ENCODE measurements around the gene PHF24. TPM values are rescaled to one million over a fixed set of nuclear protein-coding genes. Genes with fewer than 3 reads are reported as not detected.
A peak's percentile ranks its signal among the peaks of the same experiment; 100 is the strongest.

PHF24 gene
- total and polyA plus RNA-seq, 10 of the 15 experiments (the other 5 are each of a cell fraction or from before 2014, with no cell fraction given), result 0.02 to 0.04 TPM; not detected in 8

DNA sequence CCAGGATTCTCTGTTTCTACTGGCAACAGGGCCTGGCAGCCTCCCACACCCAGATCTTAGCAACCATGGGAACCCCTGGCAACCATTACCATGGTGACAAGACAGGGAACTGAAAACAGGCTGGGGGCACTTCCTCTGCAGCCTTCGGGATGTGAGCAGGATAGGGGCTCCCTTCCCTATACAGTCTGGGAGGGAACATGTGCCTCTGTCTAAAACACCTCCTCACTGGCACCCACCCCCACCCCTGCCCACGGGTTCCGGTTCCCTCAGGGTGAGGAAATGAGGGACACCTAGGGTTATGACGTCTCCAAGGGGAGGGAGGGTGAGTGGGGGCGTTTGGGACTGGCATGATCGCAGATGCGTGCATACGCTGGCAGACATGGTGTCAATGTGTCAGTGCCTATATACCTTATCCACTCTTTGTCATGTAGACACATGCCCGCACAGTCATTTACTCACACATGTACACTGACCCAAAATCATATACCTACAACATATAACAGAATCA lies 28.5 kb downstream of the PHF24 start:
- no peak overlapping the region for H2AFZ ChIP-seq (ENCODE audit: control insufficient read depth, low read depth, low read length)
- ATAC-seq (peak; percentile 3), FAIRE-seq (no peak), DNase-seq (ENCODE audit: low read depth, low spot score) (no peak)
- H3K4me1 ChIP-seq (ENCODE audit: control insufficient read depth, insufficient read depth, low read length), result peaks cover 46% of the 10 kb centered on the region
- WGBS (ENCODE audit: insufficient coverage, insufficient replicate concordance, low lambda C conversion rate, missing lambda C conversion rate), result 6% methylated on average over 7 of the region's 9 CpGs
- H3K4me2 ChIP-seq (ENCODE audit: control insufficient read depth, insufficient read depth), result peak overlapping the region; percentile 47
- RAD21 ChIA-PET (ENCODE audit: unreplicated experiment), result interaction anchor here (0.6 to 3.1 kb wide), 2 partner anchors 16 to 87 kb away, joined by 5 to 43 read pairs; no protein-coding TSS in a partner anchor
- no TSS peak for BruUV-seq (replicated peaks)
- intact Hi-C loops (cut with micrococcal nuclease; ENCODE audit: unreplicated experiment) (loop anchor here (5.0 kb wide), 3 partner anchors 66 to 111 kb away; partner anchors contain the start of genes PIGO and VCP), in situ Hi-C loops (cut with MboI) (no loop called here)
- H3K79me2 ChIP-seq (ENCODE audit: control insufficient read depth, insufficient read depth, low read length), result no peaks in the 10 kb centered on the region
- no peaks in the 10 kb centered on the region for H3K27me3 ChIP-seq (replicated peaks in 1 of 2; ENCODE audit: control insufficient read depth in 2 of 2, insufficient read depth in 2 of 2, low read length in 1 of 2)
- CTCF ChIA-PET, result no interaction called here
- POLR2A ChIA-PET, result no interaction called here
- H4K20me1 ChIP-seq (ENCODE audit: control insufficient read depth, insufficient read depth), result no peaks in the 10 kb centered on the region
- H3K9me3 ChIP-seq (replicated peaks; ENCODE audit: control insufficient read depth, insufficient read depth, low read length), result no peaks in the 10 kb centered on the region
- H3K36me3 ChIP-seq (ENCODE audit: control insufficient read depth in 2 of 2, insufficient read depth in 2 of 2, low read length in 1 of 2), result no peaks in the 10 kb centered on the region
- no peak overlapping the region for H3K9ac ChIP-seq (ENCODE audit: control insufficient read depth, insufficient read depth, low read length)
- no peak overlapping the region for H3K4me3 ChIP-seq
- no peak overlapping the region for H3K27ac ChIP-seq (ENCODE audit: control insufficient read depth, insufficient read depth)
- SMC1A ChIA-PET (ENCODE audit: uncharacterized antibody, unreplicated experiment), result interaction anchor here (1.3 to 2.7 kb wide), 2 partner anchors 25 to 86 kb away, joined by 5 to 16 read pairs; no protein-coding TSS in a partner anchor
- no peak for TF ChIP-seq SIX5 (IDR thresholded peaks at IDR 0.05; ENCODE audit: low read depth, low read length, severe bottlenecking)
- no peak for TF ChIP-seq NR2C2 (IDR thresholded peaks at IDR 0.05; ENCODE audit: borderline replicate concordance, control insufficient read depth, insufficient read length, low read depth)
- TF ChIP-seq BMI1 (IDR thresholded peaks at IDR 0.05; ENCODE audit: borderline replicate concordance), result peak; percentile 90
- no peak for TF ChIP-seq CHD2 (IDR thresholded peaks at IDR 0.05; ENCODE audit: borderline replicate concordance, low read depth, low read length)
- TF ChIP-seq NFIC (IDR thresholded peaks at IDR 0.05; ENCODE audit: low read depth, low read length), result no peak
- TF ChIP-seq DPF2 (IDR thresholded peaks at IDR 0.05), result peak; percentile 52
- 0 out of 2 replicates have a peak, but pooled peaks have one; percentile 40 for TF ChIP-seq IRF4 (IDR thresholded peaks at IDR 0.05; ENCODE audit: low read depth, low read length)
- TF ChIP-seq ZNF207 (IDR thresholded peaks at IDR 0.05; ENCODE audit: borderline replicate concordance), result no peak
- TF ChIP-seq BHLHE40 (IDR thresholded peaks at IDR 0.05; ENCODE audit: borderline replicate concordance in 1 of 2, low read depth in 2 of 2, low read length in 1 of 2), result 0 out of 4 replicates have a peak, but pooled peaks of 1 of the 2 experiments have one; percentile 7
- no peak for TF ChIP-seq CBFB (IDR thresholded peaks at IDR 0.05; ENCODE audit: low read depth)
- peak; percentile 56 to 57; a peak in 3 of 4 replicates for TF ChIP-seq IKZF2 (IDR thresholded peaks at IDR 0.05)
- TF ChIP-seq, protein P1, sequence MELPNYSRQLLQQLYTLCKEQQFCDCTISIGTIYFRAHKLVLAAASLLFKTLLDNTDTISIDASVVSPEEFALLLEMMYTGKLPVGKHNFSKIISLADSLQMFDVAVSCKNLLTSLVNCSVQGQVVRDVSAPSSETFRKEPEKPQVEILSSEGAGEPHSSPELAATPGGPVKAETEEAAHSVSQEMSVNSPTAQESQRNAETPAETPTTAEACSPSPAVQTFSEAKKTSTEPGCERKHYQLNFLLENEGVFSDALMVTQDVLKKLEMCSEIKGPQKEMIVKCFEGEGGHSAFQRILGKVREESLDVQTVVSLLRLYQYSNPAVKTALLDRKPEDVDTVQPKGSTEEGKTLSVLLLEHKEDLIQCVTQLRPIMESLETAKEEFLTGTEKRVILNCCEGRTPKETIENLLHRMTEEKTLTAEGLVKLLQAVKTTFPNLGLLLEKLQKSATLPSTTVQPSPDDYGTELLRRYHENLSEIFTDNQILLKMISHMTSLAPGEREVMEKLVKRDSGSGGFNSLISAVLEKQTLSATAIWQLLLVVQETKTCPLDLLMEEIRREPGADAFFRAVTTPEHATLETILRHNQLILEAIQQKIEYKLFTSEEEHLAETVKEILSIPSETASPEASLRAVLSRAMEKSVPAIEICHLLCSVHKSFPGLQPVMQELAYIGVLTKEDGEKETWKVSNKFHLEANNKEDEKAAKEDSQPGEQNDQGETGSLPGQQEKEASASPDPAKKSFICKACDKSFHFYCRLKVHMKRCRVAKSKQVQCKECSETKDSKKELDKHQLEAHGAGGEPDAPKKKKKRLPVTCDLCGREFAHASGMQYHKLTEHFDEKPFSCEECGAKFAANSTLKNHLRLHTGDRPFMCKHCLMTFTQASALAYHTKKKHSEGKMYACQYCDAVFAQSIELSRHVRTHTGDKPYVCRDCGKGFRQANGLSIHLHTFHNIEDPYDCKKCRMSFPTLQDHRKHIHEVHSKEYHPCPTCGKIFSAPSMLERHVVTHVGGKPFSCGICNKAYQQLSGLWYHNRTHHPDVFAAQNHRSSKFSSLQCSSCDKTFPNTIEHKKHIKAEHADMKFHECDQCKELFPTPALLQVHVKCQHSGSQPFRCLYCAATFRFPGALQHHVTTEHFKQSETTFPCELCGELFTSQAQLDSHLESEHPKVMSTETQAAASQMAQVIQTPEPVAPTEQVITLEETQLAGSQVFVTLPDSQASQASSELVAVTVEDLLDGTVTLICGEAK (IDR thresholded peaks at IDR 0.05; ENCODE audit: borderline replicate concordance), result peak; percentile 44; the same call in 1 of the 2 replicates
- peak; percentile 86 for TF ChIP-seq MXI1 (IDR thresholded peaks at IDR 0.05; ENCODE audit: low read depth, low read length)
- TF ChIP-seq, protein P2, sequence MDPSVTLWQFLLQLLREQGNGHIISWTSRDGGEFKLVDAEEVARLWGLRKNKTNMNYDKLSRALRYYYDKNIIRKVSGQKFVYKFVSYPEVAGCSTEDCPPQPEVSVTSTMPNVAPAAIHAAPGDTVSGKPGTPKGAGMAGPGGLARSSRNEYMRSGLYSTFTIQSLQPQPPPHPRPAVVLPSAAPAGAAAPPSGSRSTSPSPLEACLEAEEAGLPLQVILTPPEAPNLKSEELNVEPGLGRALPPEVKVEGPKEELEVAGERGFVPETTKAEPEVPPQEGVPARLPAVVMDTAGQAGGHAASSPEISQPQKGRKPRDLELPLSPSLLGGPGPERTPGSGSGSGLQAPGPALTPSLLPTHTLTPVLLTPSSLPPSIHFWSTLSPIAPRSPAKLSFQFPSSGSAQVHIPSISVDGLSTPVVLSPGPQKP (IDR thresholded peaks at IDR 0.05; ENCODE audit: low read depth, low read length), result peak; percentile 40; the same call in 1 of the 2 replicates
- TF ChIP-seq MEF2B (IDR thresholded peaks at IDR 0.05; ENCODE audit: partially characterized antibody, poor library complexity, severe bottlenecking), result peak; percentile 54
- TF ChIP-seq IKZF1 (conservative IDR thresholded peaks at IDR 0.05), result peak; percentile 74
- TF ChIP-seq EP300 (IDR thresholded peaks at IDR 0.05; ENCODE audit: borderline replicate concordance in 1 of 2, control insufficient read depth in 1 of 2, low read depth in 2 of 2, low read length in 2 of 2), result peak in 1 of 2 experiments; percentile 10; a peak in 1 of 4 replicates
